Fibroblast of skin of scalp (primary cell): ENCODE measurements around the gene C3orf70.

Experiments used
- DNase-seq: peaks from one replicate; pipeline ENCODE4 v3.0.0-alpha.2; 2013

Gene C3orf70

DNA sequence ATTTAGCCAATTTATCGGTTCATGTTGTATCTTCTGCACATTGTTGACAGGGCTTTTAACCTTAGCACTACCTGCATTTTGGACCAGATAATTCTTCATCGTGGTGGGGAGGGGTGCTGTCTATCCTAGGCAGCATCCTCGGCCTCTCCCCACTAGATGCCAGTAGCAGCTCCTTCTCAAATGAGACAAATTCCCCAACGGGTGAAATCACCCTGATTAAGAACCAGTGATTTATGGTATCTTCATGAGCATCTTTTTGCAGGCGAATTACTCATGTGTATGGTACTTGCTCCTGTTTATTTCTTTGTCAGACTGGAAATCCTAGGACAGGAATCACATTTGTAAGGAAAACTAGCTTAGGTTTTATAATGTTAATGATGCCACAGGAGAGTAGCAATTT lies 68.0 kb downstream of the C3orf70 start:
- peak; percentile 53 for DNase-seq

DNA sequence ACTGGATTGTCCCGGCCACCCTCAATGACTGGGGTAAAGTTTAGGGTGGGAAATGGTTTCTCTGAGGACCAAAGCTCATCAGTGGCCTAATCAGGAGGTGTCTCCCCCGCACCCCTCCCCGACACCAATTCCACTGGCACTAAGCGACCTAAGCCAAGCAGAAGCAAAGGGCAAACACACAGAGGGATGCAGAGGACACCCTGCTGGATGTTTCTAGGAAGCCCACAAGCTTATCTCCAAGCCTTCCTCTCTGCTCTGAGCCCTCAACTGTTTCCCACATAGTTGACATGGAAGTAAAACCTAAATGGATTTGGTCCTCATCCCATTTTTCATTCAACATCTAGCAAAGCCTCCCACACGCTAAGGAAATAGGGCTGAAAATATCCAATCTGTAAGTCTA lies 68.5 kb downstream of the C3orf70 start:
- no peak for DNase-seq

DNA sequence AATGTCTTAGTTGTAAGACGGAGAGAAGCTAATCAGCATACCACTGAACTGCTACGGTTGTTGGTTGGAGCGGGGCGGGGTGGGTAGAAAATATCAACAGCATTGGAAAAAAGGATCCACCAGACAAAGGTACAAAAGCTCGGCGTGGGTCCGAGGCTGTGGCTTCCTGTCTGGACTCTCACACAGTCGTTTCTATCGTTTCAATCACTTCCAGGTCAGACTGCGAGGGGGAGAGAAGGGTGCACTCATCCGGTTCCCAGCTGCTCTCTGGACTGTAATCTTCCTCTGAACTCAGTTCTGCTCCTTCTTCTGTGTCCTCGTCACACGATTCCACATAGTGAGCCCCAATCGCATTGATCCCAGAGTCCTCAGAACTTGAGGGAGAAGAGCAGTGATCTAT lies 70.0 kb downstream of the C3orf70 start:
- DNase-seq = no peak

DNA sequence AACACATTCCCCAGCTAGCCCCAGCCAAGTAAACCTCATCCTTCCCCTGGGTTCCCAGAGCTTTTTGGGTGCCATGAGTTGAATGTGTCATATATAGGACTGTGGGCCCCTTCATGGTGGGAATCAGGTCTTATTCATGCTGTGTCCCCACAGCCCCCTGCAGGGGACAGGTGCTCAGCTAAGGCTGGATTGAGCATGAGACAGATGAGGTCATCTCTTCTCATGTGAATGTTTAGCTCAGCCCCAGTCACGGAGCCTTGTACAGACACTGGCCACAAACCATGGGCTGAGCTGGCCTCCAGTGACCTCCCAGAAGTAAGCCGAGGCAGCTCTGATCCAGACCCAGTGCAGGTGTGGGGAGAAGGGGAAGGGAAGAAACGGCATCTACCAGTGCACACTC lies 70.7 kb downstream of the C3orf70 start:
- no peak for DNase-seq

DNA sequence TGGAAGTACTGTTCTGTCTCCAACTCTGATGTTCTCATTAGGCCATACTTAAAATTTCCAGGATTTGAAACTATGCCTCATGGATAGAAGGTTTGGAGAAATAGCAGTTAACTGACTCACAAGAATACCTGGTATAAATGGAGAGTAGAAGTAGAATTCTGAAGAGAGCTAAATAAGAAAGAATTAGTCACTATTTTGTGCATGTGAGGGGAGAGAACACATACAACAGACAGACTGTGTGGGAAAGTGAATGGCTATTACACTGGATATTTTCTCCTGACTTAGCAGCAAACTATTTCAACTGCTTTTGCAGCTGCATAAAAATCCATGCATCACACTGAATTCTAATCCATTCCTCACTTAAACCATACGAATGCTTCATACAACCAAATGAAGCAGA lies 71.3 kb downstream of the C3orf70 start:
- no peak for DNase-seq

DNA sequence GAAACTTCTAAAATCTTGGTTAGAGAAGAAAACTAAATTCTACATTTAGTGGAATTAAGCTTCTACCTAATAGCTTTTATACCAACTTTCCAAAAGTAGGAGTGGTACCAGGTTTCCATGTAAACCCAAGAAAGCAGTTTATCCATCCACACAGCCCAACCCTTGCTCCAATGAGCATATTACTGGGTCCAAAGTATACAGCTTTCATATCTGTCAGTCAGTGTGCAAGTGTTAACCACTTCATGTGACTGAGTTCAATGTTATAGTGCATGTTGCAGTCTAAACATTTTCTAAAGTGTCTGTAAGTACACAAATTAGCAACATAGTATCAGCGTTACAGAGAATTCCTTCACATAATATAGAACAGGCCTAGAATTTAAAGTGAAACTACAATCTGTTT lies 73.2 kb downstream of the C3orf70 start:
- no peak for DNase-seq

DNA sequence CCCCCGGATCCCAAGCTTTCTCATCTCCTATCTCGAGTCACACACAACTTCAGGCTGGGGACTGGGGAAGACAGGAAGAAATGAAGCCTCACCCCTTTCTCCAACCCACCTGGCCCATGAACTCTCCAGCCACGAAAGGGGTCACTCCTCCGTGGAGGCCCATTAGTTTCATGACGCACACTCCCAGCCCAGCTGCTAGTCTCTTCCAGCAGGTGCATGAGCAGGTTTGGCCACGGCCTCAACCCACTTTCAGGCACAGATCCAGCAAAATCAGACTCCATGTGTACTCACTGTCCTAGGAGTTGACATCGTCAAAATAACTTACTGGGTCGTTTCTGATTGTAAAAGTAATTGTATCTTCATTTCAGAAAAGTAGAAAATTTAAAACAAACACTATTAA lies 76.6 kb downstream of the C3orf70 start:
- no peak for DNase-seq

DNA sequence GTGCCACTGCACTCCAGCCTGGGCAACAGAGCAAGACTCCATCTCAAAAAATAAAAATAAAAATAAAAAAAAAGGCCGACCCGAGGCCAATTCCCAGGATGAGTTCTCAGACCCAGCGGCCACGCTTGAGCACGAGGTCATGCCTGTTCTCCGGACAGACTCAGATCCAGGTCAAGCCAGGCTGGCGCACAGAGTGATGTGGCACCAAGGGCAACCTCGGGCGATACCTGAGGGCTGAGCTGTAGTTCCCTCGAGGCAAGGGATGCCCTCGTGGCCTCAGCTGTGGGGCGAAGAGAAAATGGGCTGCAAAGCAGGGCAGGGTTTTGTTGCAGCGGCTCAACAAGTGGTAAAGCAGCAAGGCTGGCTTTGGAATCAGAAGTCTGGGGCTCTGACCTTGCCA lies 77.3 kb downstream of the C3orf70 start:
- DNase-seq = no peak

DNA sequence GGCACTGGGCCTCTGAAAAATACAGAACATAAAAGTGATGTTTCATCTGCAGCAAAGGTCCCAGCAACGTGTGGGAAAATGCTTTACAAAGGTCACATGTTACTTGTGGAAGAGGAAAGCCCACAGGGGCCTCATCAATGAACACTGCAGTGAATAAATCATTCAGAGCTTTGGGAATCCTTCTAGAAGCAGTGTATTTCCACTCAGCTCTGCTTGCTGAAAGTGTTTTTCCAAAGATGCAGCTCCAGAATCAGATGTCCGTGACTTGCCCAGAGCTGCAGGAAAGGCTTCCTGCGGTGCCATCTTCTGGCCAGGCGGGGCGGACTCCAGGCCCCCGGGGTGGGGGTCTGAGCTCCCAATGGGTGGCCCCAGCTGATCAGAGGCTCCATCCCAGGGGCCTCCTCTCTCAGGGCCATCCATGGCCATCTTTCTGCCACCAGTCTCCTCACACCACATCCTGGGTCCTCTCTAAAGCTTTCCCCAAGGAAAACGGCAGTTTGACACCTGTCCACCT lies 81.5 kb downstream of the C3orf70 start:
- no peak for DNase-seq

DNA sequence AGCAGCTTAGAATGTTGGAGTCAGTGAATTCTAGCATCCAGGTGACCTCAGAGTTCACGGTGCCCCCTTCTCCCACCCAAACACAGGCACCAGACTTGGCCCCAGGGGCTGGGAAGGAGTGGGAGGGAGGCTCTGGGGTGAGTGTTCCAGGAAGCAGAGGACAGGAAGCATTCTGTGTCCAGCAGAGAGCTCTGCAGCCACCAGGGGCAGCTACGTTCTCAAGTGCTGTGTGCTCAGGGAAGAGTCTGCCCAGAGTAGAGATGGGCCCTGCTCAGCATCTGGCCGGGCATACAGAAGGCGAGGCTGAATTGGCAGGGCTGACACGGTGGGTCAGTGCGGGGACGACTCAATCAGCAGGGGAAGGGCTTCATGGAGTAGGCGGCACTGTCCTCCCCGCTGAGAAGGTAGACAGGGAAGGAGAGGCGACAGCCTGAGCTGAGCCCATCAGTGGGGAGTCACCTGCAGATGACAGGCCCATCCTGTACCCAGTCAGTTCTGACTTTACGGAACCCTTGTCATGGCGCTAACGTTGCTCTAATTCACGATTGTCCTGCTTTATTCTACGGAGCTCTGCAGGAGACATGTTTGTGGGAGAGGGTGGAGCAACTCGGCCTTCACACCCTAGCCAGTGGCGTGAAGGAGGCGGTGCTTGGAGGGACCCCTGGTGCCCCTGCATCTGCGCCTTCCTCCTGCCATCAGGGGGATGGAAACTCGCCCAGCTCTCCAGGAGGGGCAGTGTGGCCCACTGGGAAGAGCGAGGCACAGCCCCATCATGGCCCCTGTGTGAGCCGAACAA lies 82.2 kb downstream of the C3orf70 start:
- DNase-seq = peak; percentile 25

DNA sequence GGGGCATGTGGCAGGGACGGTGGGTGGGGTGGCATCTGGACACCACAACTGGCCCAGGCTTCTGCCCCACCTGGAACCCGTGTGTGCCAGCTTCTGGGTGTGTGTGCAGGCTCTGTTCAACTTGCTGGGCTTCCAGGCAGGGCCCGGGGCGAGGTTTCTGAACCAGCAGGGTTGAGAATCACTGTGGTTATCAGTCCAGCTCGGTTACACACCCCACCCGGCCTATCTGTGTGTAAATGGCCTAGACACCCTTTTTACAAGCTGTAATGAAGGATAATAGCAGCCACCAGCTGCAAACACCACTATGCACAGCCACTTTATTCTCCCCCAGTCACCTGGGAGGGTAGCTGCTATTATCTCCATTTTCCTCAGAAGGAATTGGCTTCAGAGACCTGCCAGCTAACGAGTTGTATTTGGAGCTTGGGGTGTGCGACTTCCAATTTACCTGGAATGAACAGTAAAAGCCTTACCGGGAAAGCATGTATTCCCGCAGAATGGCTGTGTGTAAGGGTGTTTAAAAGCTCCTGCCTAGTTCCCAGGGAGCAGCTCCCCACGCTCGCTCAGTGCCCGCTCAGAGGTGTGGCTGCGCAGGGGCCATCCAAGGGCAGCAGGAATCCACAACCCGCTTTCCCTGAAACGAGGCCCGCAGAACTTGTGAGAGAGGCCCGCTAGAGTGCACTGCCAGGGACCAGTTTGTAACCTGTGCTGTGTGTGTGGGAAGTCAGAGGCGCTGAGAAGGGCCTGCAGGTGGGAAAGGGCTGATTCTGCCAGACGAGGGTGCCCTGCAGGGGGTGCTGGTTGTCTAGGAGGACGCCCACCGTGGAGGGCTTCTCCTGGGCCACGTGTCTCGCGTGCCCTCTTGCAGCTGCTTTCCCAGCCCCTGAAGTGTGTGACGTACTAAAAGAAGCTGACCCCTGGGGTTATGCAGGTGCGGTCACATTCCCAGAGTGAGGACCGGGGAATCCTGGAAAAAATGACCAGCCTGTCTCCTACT lies 83.5 kb downstream of the C3orf70 start:
- DNase-seq = no peak

DNA sequence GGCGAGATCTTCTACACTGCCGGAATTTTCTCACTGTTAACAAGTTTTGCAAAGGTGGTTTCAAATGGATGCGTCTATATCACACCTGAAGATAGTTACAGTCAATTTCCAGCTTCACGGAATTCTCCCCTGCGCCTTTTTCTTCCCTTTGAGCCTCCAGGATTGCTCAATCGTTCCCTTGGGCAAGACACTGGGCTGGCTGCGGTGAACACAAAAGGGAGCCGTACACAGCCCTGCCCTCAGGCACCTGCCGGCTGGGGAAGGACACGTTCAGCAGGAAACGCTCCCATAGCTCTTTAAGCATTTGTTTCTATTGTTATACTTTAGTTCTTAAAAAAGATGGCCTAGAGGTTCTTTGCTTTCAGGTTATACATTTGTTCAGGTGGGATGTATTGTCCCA lies 85.7 kb downstream of the C3orf70 start:
- DNase-seq = no peak

DNA sequence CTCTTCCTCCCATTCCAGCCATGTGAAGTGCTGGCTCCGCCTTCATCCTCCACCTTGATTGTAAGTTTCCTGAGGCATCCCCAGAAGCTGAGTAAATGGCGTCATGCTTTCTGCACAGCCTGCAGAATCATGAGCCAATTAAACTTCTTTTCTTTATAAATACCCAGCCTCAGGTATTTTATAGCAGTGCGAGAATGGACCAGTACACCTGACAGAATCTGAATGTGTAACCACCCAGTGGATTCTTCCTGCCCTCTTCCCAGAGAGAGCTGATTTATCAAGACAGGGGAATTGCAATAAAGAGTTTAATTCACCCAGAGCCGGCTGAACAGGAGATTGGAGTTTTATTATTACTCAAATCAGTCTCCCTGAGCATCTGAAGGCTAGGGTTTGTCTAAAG lies 86.6 kb downstream of the C3orf70 start:
- no peak for DNase-seq

DNA sequence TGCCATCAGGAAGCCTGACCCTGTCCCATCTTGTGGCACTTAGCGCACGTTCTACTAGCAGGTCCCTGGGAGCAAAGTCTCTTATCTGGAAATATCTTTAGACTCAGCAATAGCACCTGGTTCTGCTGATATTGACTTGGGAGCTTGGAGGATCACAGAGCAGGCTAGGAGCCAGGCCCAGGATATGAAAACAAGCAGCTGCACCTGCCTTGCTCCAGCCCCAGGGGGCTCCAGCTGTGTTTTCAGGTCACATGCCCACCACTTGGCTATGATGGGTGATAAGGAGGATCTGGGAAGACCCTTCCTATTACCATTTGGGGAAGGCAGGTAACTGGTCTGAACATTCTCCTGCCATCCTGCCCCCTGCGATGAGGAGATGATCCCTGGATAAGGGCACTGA lies 87.8 kb downstream of the C3orf70 start:
- no peak for DNase-seq

DNA sequence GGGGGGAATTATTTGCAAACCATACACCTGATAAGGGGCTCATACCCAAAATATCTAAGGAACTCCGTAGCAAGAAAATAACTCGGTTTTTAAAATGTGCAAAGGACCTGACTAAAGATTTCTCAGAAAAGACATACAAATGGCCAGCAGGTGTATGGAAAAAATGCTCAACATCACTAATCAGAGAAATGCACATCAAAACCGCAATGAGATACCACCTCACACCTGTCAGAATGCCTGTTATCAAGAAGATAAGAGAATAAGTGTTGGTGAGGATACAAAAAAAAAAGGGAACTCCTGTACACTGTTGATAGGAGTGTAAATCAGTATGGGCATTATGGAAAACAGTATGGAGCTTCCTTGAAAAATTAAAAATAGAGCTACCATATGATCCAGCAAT lies 89.4 kb downstream of the C3orf70 start:
- DNase-seq = no peak

DNA sequence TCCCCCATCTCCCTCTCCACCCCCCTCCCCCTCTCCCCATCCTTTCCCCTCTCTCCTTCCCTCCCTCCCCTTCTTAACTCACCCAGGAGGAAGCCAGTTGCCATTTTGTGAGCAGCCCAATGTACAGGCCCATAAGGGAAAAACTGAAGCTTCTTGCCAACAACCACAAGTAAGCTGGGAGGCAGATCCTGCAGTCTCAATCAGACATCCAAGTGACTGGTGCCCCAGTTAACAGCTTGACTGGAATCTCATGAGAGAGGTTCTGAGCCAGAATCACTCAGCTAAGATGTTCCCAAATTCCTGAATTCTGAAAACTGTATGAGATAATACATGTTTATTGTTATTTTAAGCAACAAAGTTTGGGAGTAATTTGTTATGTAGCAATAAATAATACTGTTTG lies 90.7 kb downstream of the C3orf70 start:
- no peak for DNase-seq

DNA sequence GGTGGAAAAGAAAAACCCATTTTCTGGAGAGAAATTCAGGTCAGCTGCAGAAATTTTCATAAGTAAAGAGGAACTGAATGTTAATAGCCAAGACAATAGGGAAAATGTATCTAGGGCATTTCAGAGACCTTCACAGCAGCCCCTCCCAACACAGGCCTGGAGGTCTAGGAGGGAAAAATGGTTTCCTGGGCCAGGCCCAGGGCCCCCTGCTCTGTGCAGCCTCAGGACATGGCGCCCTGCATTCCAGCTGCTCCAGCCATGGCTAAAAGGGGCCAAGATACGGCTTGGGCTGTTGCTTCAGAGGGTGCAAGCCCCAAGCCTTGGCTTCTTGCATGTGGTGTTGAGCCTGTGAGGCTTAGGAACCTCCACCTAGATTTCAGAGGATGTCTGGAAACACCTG lies 92.2 kb downstream of the C3orf70 start:
- DNase-seq = no peak

DNA sequence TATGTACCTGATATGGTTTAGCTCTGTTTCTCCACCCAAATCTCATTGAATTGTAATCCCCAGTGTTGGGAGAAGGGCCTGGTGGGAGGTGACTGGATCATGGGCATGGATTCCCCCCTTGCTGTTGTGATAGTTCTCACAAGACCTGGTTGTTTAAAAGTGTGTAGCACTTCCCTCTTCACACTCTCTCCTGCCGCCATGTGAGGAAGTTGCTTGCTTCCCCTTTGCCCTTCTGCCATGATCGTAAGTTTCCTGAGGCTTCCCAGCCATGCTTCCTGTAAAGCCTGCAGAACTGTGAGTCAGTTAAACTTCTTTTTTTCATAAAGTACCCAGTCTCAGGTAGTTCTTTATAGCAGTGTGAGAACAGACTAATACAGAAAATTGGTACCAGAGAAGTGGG lies 93.1 kb downstream of the C3orf70 start:
- DNase-seq = no peak

DNA sequence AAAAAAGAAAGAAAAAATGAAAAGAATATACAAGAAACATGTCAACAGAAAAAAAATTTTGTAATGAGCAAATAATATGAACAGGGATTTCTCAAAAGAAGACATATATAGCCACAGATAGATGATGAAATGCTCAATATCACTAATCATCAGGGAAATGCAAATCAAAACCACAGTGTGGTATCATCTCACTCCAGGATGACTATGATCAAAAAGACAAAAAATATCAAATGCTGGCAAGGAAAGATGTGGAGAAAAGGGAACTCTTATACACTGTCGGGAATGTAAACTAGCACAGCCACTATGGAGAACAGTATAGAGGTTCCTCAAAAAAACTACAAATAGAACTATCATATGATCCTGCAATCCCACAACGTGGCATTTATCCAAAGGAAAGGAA lies 94.1 kb downstream of the C3orf70 start:
- DNase-seq = no peak

DNA sequence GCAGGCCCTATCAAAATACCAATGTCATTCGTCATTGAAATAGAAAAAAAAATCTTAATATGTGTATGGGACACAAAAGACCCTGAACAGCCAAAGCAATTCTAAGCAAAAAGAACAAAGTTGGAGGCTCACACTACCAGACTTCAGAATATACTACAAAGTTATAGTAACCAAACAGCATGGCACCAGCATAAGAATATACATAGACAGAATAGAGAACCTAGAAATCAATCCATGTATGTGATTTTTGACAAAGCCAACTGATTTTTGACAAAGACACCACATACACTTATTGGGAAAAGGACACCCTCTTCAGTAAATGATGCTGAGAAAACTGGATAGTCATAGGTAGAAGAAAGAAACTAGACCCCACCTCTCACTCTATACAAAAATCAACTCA lies 95.0 kb downstream of the C3orf70 start:
- DNase-seq = no peak

DNA sequence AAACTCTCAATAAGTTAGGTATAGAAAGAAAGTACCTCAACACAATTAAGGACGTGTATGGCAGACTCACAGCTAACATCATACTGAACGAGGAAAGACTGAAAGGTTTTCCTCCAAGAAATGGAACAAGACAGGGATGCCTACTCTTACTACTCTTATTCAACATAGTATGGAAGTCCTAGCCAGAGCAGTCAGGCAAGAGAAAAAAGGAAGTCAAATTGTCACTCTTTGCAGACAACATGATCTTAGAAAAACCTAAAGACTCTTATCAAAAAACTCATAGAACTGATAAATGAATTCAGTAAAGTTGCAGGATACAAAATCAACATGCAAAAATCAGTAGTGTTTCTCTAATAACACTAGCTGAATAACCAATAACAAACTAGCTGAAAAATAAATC lies 96.0 kb downstream of the C3orf70 start:
- no peak for DNase-seq

DNA sequence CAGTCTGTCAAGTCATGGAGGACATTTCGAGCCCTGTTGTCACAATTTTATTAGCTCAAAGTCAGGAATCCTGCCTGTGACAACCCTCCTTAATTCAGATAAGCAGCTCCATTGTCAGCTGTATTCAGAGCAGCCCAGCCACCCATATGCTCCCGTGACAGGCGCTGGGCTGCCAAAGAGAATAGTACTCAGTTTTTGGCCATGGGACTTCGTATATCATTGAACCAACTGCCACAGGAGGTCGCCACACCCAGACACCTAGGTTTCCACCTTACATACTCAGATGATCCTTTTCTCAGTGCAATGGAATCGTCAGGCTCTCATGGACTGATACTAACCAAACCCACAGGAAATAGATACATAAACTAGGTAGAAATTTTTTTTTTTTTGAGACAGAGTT lies 100.2 kb downstream of the C3orf70 start:
- DNase-seq = no peak

DNA sequence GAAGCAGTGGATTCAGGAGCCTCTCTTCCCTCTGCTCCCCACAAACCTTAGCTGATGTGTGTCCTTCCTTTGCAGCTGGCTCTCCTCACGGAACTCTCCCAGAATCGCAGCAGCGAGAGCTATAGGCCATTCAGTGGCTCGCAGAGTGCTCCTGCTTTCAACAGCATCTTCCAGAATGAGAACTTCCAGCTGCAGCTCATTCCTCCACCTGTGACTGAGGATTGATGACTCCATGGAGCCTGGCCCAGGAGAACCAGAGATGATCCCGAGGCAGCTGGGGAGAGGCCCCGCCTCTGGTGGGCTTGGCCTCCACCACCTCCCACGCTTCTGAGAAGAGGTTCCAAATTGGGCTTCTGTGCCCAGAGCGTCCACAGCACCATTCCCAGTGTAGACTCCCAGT lies 101.1 kb downstream of the C3orf70 start:
- DNase-seq = no peak

DNA sequence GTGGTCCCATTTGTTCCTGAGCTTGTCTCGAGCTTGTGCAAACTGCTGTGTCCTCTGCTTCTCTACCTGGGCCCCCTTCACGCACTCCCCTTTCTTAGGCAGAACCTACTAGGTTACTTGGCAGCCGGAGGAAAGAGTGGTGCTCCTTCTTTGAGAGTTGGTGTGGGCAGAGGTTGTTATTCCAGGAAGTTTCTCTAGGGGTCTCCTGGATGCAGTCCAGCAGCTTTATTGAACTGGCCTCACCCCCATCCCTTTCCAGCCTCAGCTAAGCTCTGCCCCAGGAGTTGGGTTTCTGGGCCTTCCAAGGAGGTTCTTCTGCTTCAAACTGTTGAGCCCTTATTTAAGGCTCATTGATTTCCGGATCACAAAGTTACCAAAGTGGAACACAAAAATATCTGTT lies 103.2 kb downstream of the C3orf70 start:
- DNase-seq = no peak
